Vagina (tissue), 2 donors: ENCODE data around the gene DOCK4.

ENCODE experiments used
- CTCF ChIP-seq, 3 experiments: fragments of 450-650 bp in 2 of 3; fragments of 200-600 bp in 1 of 3; sonication (generic) in 1 of 3; IDR thresholded peaks; one replicate each; pipeline ENCODE4 v1.5.1; 2017 to 2019; ENCODE audit warnings: antibody characterized with exemption in 3 of 3, mild to moderate bottlenecking in 2 of 3, moderate library complexity in 2 of 3
- POLR2A ChIP-seq, 2 donors: fragments of 450-650 bp; IDR thresholded peaks; one replicate each; pipeline ENCODE4 v1.6.1; 2017; ENCODE audit warnings: antibody characterized with exemption in 2 of 2, mild to moderate bottlenecking in 2 of 2, moderate library complexity in 2 of 2

- TF ChIP-seq POLR2A (IDR thresholded peaks at IDR 0.05) (no peak), CTCF (IDR thresholded peaks at IDR 0.05) (no peak)
Observed at GRCh38 chr7:112068967-112069366, 137.2 kb downstream of the DOCK4 start.
